HCT116 (cell line): ENCODE data around the gene TMIGD3. TPM values are rescaled to one million over a fixed set of nuclear protein-coding genes. Genes with fewer than 3 reads are reported as not detected.

ENCODE experiments used
- ATAC-seq: fragments of 200-7000 bp; cut with Tn5 transposase; 2 replicates; pipeline ENCODE4 v1.9.1; 2020; ENCODE audit warnings: mild to moderate bottlenecking, moderate library complexity
- BruUV-seq: library from RNA; stranded (reverse); fragments of 400-500 nt; replicated peaks from 2 replicates; lab custom pipeline; 2021; lab: Mats Ljungman, UMichigan
- CTCF ChIA-PET: fragments of 300-600 bp; sonication (Branson Sonifier 250); formaldehyde crosslinking; loops from one replicate; lab custom pipeline; 2021; ENCODE audit warnings: antibody characterized with exemption; lab: Charles Lee
- POLR2A ChIA-PET: fragments of 300-600, 350-600 bp; sonication (Branson Sonifier 250); formaldehyde crosslinking; loops from one replicate; lab custom pipeline; 2021; ENCODE audit warnings: antibody characterized with exemption; lab: Charles Lee
- RAD21 ChIA-PET, 2 experiments: fragments of 300-600 bp; sonication (Branson Sonifier 250); formaldehyde crosslinking; loops; one replicate each; lab custom pipeline; 2023; ENCODE audit warnings: low total read pairs in 2 of 2; ENCODE audit not compliant: uncharacterized antibody in 2 of 2, unreplicated experiment in 2 of 2, low non-redundant PET in 1 of 2; lab: Charles Lee
- DNase-seq: peaks from one replicate; pipeline ENCODE4 v3.0.0-alpha.2; 2010; ENCODE audit warnings: low read depth, low spot score
- H2AFZ ChIP-seq: fragments of 200-600 bp; shearing (Covaris generic), sonication (generic); 2 replicates; pipeline ENCODE4 v1.6.1; 2017; ENCODE audit warnings: low read depth, mixed run types, mixed read lengths, antibody characterized with exemption, low read length; ENCODE audit not compliant: poor library complexity, severe bottlenecking
- H3K27ac ChIP-seq: 2 replicates; pipeline ENCODE4 v1.5.1; 2012; ENCODE audit warnings: low read depth, low read length
- H3K27me3 ChIP-seq: fragments of 200-600 bp; sonication (generic); 2 replicates; pipeline ENCODE4 v1.6.1; 2016; ENCODE audit warnings: mixed run types, low read length, mixed read lengths; ENCODE audit not compliant: insufficient read depth
- H3K36me3 ChIP-seq, 2 experiments: fragments of 200-500 bp in 1 of 2; fragments of 200-600 bp in 1 of 2; sonication (Bioruptor generic) in 1 of 2; sonication (generic) in 1 of 2; 2 replicates each; pipeline versions ENCODE4 v1.5.1 to v1.6.1; 2014 to 2016; ENCODE audit warnings: low read length in 2 of 2, inconsistent platforms in 1 of 2, mixed read lengths in 1 of 2, mixed run types in 1 of 2; ENCODE audit not compliant: insufficient read depth in 2 of 2, control insufficient read depth in 1 of 2
- H3K4me1 ChIP-seq, 2 experiments: fragments of 200-600 bp in 1 of 2; sonication (generic) in 1 of 2; 2 replicates each; pipeline versions ENCODE4 v1.5.1 to v1.6.1; 2012 to 2017; ENCODE audit warnings: low read length in 2 of 2, inconsistent platforms in 1 of 2, mild to moderate bottlenecking in 1 of 2, mixed read lengths in 1 of 2, mixed run types in 1 of 2, moderate library complexity in 1 of 2; ENCODE audit not compliant: insufficient read depth in 2 of 2, control insufficient read depth in 1 of 2
- H3K4me2 ChIP-seq: fragments of 200-600 bp; sonication (generic); 2 replicates; pipeline ENCODE4 v1.6.1; 2017; ENCODE audit warnings: mixed run types, low read length, mixed read lengths
- H3K4me3 ChIP-seq, 2 experiments: fragments of 200-600 bp in 1 of 2; sonication (generic) in 1 of 2; replicated peaks in 1 of 2; 2 replicates each; pipeline ENCODE4 v1.5.1; 2011 to 2016; ENCODE audit warnings: low read length in 2 of 2, control low read depth in 1 of 2, low read depth in 1 of 2, mild to moderate bottlenecking in 1 of 2, mixed read lengths in 1 of 2, mixed run types in 1 of 2
- H3K79me2 ChIP-seq: fragments of 200-600 bp; sonication (generic); 2 replicates; pipeline ENCODE4 v1.6.1; 2017; ENCODE audit warnings: mild to moderate bottlenecking, mixed run types, low read length, moderate library complexity, mixed read lengths; ENCODE audit not compliant: insufficient read depth
- H3K9ac ChIP-seq: fragments of 200-600 bp; sonication (generic); 2 replicates; pipeline ENCODE4 v1.6.1; 2016; ENCODE audit warnings: low read length, mixed read lengths
- H3K9me2 ChIP-seq: fragments of 200-600 bp; sonication (generic), shearing (Covaris generic); 2 replicates; pipeline ENCODE4 v1.6.1; 2017; ENCODE audit warnings: mixed run types, mild to moderate bottlenecking, moderate library complexity; ENCODE audit not compliant: insufficient read depth
- H3K9me3 ChIP-seq, 2 experiments: fragments of 200-500 bp in 1 of 2; fragments of 200-600 bp in 1 of 2; sonication (Bioruptor generic) in 1 of 2; sonication (generic) in 1 of 2; 2 replicates each; pipeline ENCODE4 v1.6.1; 2014 to 2017; ENCODE audit warnings: low read length in 2 of 2, mixed read lengths in 2 of 2, inconsistent platforms in 1 of 2, low read depth in 1 of 2, mild to moderate bottlenecking in 1 of 2, mixed run types in 1 of 2, moderate library complexity in 1 of 2; ENCODE audit not compliant: control insufficient read depth in 1 of 2, insufficient read depth in 1 of 2
- H4K20me1 ChIP-seq: fragments of 200-600 bp; sonication (generic), shearing (Covaris generic); 2 replicates; pipeline ENCODE4 v1.6.1; 2017; ENCODE audit warnings: mixed run types, mild to moderate bottlenecking, moderate library complexity; ENCODE audit not compliant: insufficient read depth
- CEBPB ChIP-seq: IDR thresholded peaks from 2 replicates; pipeline ENCODE4 v1.6.1; 2012; ENCODE audit warnings: low read depth
- CTCF ChIP-seq, 3 experiments: fragments of 200-600 bp in 1 of 3; sonication (generic) in 1 of 3; IDR thresholded peaks in 2 of 3; conservative IDR thresholded peaks in 1 of 3; 2 replicates each; pipeline ENCODE4 v1.5.1; 2012 to 2017; ENCODE audit warnings: low read depth in 2 of 3, low read length in 2 of 3, antibody characterized with exemption in 1 of 3, borderline replicate concordance in 1 of 3, control low read depth in 1 of 3, mild to moderate bottlenecking in 1 of 3, mixed read lengths in 1 of 3, mixed run types in 1 of 3, moderate library complexity in 1 of 3; ENCODE audit not compliant: insufficient read depth in 1 of 3
- EGR1 ChIP-seq: IDR thresholded peaks from 2 replicates; pipeline ENCODE4 v1.6.1; 2012; ENCODE audit warnings: low read depth
- ELF1 ChIP-seq: IDR thresholded peaks from 2 replicates; pipeline ENCODE4 v1.6.1; 2012; ENCODE audit warnings: low read depth, borderline replicate concordance
- EZH2 ChIP-seq: fragments of 200-600 bp; sonication (generic); IDR thresholded peaks from 2 replicates; pipeline ENCODE4 v1.6.1; 2017; ENCODE audit warnings: antibody characterized with exemption, mixed run types
- EZH2phosphoT487 ChIP-seq: fragments of 200-600 bp; IDR thresholded peaks from 2 replicates; pipeline ENCODE4 v1.6.1; 2018; ENCODE audit warnings: antibody characterized with exemption, borderline replicate concordance
- FOSL1 ChIP-seq: IDR thresholded peaks from 2 replicates; pipeline ENCODE4 v1.6.1; 2012; ENCODE audit warnings: low read depth
- POLR2A ChIP-seq: IDR thresholded peaks from 2 replicates; pipeline ENCODE4 v1.7.0; 2011; ENCODE audit warnings: borderline replicate concordance; ENCODE audit not compliant: insufficient read depth, insufficient read length; ENCODE audit errors: extremely low read depth
- POLR2AphosphoS5 ChIP-seq: IDR thresholded peaks from 2 replicates; pipeline ENCODE4 v1.6.1; 2011; ENCODE audit warnings: mild to moderate bottlenecking, low read depth, low read length, moderate library complexity
- RAD21 ChIP-seq: IDR thresholded peaks from 2 replicates; pipeline ENCODE4 v1.6.1; 2012; ENCODE audit warnings: low read depth, mild to moderate bottlenecking
- REST ChIP-seq: IDR thresholded peaks from 2 replicates; pipeline ENCODE4 v1.6.1; 2012; ENCODE audit warnings: low read depth
- SIN3A ChIP-seq: IDR thresholded peaks from 2 replicates; pipeline ENCODE4 v1.6.1; 2012; ENCODE audit warnings: low read depth
- SP1 ChIP-seq: IDR thresholded peaks from 2 replicates; pipeline ENCODE4 v1.6.1; 2012; ENCODE audit warnings: low read depth
- SRF ChIP-seq: IDR thresholded peaks from 2 replicates; pipeline ENCODE4 v1.6.1; 2012; ENCODE audit warnings: low read depth
- TCF7L2 ChIP-seq: IDR thresholded peaks from 2 replicates; pipeline ENCODE4 v1.7.0; 2011; ENCODE audit warnings: borderline replicate concordance, inconsistent platforms; ENCODE audit not compliant: insufficient read depth, insufficient read length; ENCODE audit errors: extremely low read depth
- YY1 ChIP-seq: IDR thresholded peaks from 2 replicates; pipeline ENCODE4 v1.6.1; 2011; ENCODE audit warnings: low read length, low read depth, moderate library complexity, mild to moderate bottlenecking; ENCODE audit not compliant: insufficient replicate concordance; ENCODE audit errors: extremely low read depth
- ZBTB33 ChIP-seq: IDR thresholded peaks from 2 replicates; pipeline ENCODE4 v1.6.1; 2011; ENCODE audit warnings: mild to moderate bottlenecking, low read length, moderate library complexity; ENCODE audit not compliant: insufficient replicate concordance; ENCODE audit errors: extremely low read depth
- ZFX ChIP-seq: fragments of 450-650 bp; IDR thresholded peaks from 2 replicates; pipeline ENCODE4 v1.6.1; 2017
- ZNF274 ChIP-seq: fragments of 200-500 bp; sonication (Bioruptor generic); IDR thresholded peaks from 2 replicates; pipeline ENCODE4 v1.6.1; 2014; ENCODE audit warnings: mild to moderate bottlenecking, low read depth, low read length, inconsistent platforms
- intact Hi-C: fragments of 100-400 bp; cut with micrococcal nuclease; formaldehyde crosslinking; loops from 2 replicates; pipeline ENCODE4 v1.10.0; 2022
- total RNA-seq: library from RNA; stranded (reverse); gene quantifications from one replicate; pipeline ENCODE4 v1.2.1, GENCODE V29; 2021; ENCODE audit not compliant: unreplicated experiment
- TF ChIP-seq, protein P1 (sequence below): IDR thresholded peaks from 2 replicates; pipeline ENCODE4 v1.6.1; 2012

TMIGD3 gene
- total RNA-seq, 1 experiment from 2014 or later: not detected

- TF ChIP-seq, protein P1, sequence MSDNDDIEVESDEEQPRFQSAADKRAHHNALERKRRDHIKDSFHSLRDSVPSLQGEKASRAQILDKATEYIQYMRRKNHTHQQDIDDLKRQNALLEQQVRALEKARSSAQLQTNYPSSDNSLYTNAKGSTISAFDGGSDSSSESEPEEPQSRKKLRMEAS: no peak
- TF ChIP-seq SIN3A (no peak), TCF7L2 (no peak), EGR1 (no peak), SP1 (no peak), ZFX (no peak), REST (no peak), ELF1 (no peak), RAD21 (no peak), FOSL1 (no peak), EZH2phosphoT487 (no peak), ZNF274 (no peak), CTCF (IDR thresholded peaks at IDR 0.05 in 2 of 3, conservative IDR thresholded peaks at IDR 0.05 in 1 of 3; ENCODE audit: borderline replicate concordance in 1 of 3, insufficient read depth in 1 of 3, low read depth in 2 of 3, low read length in 2 of 3) (no peak), ZBTB33 (no peak), POLR2A (no peak), EZH2 (no peak), YY1 (no peak), POLR2AphosphoS5 (no peak), SRF (no peak), CEBPB (no peak)
- CTCF ChIA-PET: no interaction called here
Measured at GRCh38 chr1:111501645-111502044, 1.8 kb downstream of the TMIGD3 start.

More at GRCh38 chr1:111501645-111502044, 1.8 kb downstream of the TMIGD3 start:
- Histone ChIP-seq H3K4me2 (no peak overlapping the region), H3K27ac (no peak overlapping the region), H3K4me1 (no peaks in the 10 kb centered on the region), H3K79me2 (no peaks in the 10 kb centered on the region), H3K27me3 (no peaks in the 10 kb centered on the region), H3K9me2 (no peaks in the 10 kb centered on the region), H3K36me3 (no peaks in the 10 kb centered on the region), H3K9ac (no peak overlapping the region), H4K20me1 (no peaks in the 10 kb centered on the region), H3K9me3 (no peaks in the 10 kb centered on the region), H3K4me3 (no peak overlapping the region), H2AFZ (no peak overlapping the region)
- ChIA-PET POLR2A (no interaction called here), RAD21 (no interaction called here)
- DNase-seq: no peak
- no peak for ATAC-seq
- intact Hi-C loops: no loop called here
- no TSS peak for BruUV-seq
